HL-60/S4 (cell line): ENCODE measurements around the gene GNAO1.

Source experiments
- in situ Hi-C: fragments of 300-500 bp; cut with MboI; formaldehyde crosslinking; loops from 2 replicates; pipeline ENCODE4 v1.14.3; 2022; ENCODE audit warnings: low sequenced_read_pairs

Gene GNAO1

GRCh38 chr16:56191156-56191815 is at the start of gene GNAO1:
TSS of gene GNAO1 (plus strand) at chr16:56191489. CDS start at chr16:56192236, 747 bp downstream.
- in situ Hi-C loops, result no loop called here

- in situ Hi-C loops, result no loop called here
Measured at GRCh38 chr16:56143666-56144065, 47.6 kb upstream of the GNAO1 start.

- in situ Hi-C loops, result no loop called here
Measured at GRCh38 chr16:56145369-56145768, 45.9 kb upstream of the GNAO1 start.

GRCh38 chr16:56151621-56152020 is 39.7 kb upstream of the GNAO1 start:
- in situ Hi-C loops, result no loop called here

GRCh38 chr16:56161658-56162057 is 29.6 kb upstream of the GNAO1 start:
- in situ Hi-C loops, result no loop called here

- in situ Hi-C loops, result no loop called here
Measured at GRCh38 chr16:56163089-56163488, 28.2 kb upstream of the GNAO1 start.

GRCh38 chr16:56163938-56164337 is 27.4 kb upstream of the GNAO1 start:
- in situ Hi-C loops, result no loop called here

GRCh38 chr16:56164636-56165035 is 26.7 kb upstream of the GNAO1 start:
- in situ Hi-C loops, result no loop called here

- in situ Hi-C loops, result no loop called here
Measured at GRCh38 chr16:56174411-56174810, 16.9 kb upstream of the GNAO1 start.

GRCh38 chr16:56181401-56181800 is 9.9 kb upstream of the GNAO1 start:
- in situ Hi-C loops, result no loop called here

- in situ Hi-C loops, result no loop called here
Measured at GRCh38 chr16:56183266-56183665, 8.0 kb upstream of the GNAO1 start.

GRCh38 chr16:56190048-56190676 is 1.1 kb upstream of the GNAO1 start:
- in situ Hi-C loops, result no loop called here

- in situ Hi-C loops, result no loop called here
Measured at GRCh38 chr16:56190677-56191155, 573 bp upstream of the GNAO1 start.

- in situ Hi-C loops, result no loop called here
Measured at GRCh38 chr16:56191835-56192634, 746 bp downstream of the GNAO1 start.

GRCh38 chr16:56192635-56192945 is 1.3 kb downstream of the GNAO1 start:
- in situ Hi-C loops, result no loop called here

GRCh38 chr16:56192986-56193945 is 2.0 kb downstream of the GNAO1 start:
- in situ Hi-C loops, result no loop called here

GRCh38 chr16:56193951-56194726 is 2.9 kb downstream of the GNAO1 start:
- in situ Hi-C loops, result no loop called here

- in situ Hi-C loops, result no loop called here
Measured at GRCh38 chr16:56195151-56195550, 3.9 kb downstream of the GNAO1 start.

GRCh38 chr16:56196381-56196780 is 5.1 kb downstream of the GNAO1 start:
- in situ Hi-C loops, result no loop called here
